Fibroblast of lung (primary cell): ENCODE measurements around the gene SDK2.

Source experiments
- CTCF ChIP-seq, 2 donors: IDR thresholded peaks in 1 of 2; conservative IDR thresholded peaks in 1 of 2; 1 replicate in 1 of 2; 2 replicates in 1 of 2; pipeline ENCODE4 v1.5.1; 2011 to 2012; ENCODE audit warnings: low read length in 2 of 2, control low read depth in 1 of 2, inconsistent platforms in 1 of 2, low read depth in 1 of 2, mild to moderate bottlenecking in 1 of 2
- EZH2 ChIP-seq: IDR thresholded peaks from 2 replicates; pipeline ENCODE4 v1.5.1; 2012; ENCODE audit warnings: low read length, control low read depth, mild to moderate bottlenecking; ENCODE audit errors: missing control alignments

- TF ChIP-seq CTCF (conservative IDR thresholded peaks at IDR 0.05 in 1 of 2, IDR thresholded peaks at IDR 0.05 in 1 of 2; ENCODE audit: low read depth in 1 of 2, low read length in 2 of 2): no peak
- TF ChIP-seq EZH2: no peak
Measured at GRCh38 chr17:73360961-73361761, 283.1 kb downstream of the SDK2 start.
